Right ventricle myocardium superior (tissue), 1 donor: ENCODE data around the gene FUT6. TPM values are rescaled to one million over a fixed set of nuclear protein-coding genes. Genes with fewer than 3 reads are reported as not detected.
"Not testable (repeated sequence)": the region's sequence is repeated elsewhere in the genome, so short reads cannot be mapped to it uniquely, and the experiment has no call there.

Source experiments
- ATAC-seq: fragments of 200-7000 bp; cut with Tn5 transposase; one replicate; pipeline ENCODE4 v1.9.1; 2020; ENCODE audit warnings: mild to moderate bottlenecking; ENCODE audit not compliant: poor library complexity
- DNase-seq: peaks from one replicate; pipeline ENCODE4 v3.0.0-alpha.2; 2020
- intact Hi-C: fragments of 100-400 bp; cut with DNase I; formaldehyde crosslinking; loops from one replicate; pipeline ENCODE4 v1.11.2; 2022
- total RNA-seq: library from RNA; stranded (reverse); fragmentation: NEBNext Ultra II Directional; extraction: Animal tissue kit (Norgen Biotek cat#: 25700); gene quantifications from one replicate; pipeline ENCODE4 v1.2.1, GENCODE V29; 2021
- donor health status: DM: no; HTN: yes; CAD: no; lungs with severe emphysema.

Gene FUT6
- total RNA-seq, 1 donor from 2014 or later = not detected

DNA sequence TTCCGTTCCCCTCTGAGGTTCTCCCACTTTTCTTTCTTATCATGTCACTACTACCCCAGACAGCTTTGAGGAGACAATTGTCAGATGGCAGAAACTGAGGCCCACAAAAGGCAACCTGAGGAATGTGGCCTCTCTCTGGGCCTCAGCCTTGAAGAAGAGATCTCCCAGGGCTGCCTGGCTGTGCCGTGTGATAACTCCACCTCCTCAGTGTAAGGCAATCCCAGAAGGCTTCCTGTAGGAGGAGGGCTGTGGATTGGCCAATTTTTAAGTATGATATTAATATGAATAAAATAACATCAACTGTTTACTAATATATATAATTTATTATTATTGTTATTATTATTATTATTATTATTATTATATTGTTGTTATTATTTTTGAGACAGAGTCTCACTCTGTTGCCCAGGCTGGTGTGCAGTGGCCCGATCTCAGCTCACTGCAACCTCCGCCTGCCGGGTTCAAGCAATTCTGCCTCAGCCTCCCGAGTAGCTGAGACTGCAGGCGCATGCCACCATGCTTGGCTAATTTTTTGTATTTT, 44.1 kb downstream of the FUT6 start:
- intact Hi-C loops = no loop called here
- no peak for ATAC-seq
- no peak for DNase-seq

DNA sequence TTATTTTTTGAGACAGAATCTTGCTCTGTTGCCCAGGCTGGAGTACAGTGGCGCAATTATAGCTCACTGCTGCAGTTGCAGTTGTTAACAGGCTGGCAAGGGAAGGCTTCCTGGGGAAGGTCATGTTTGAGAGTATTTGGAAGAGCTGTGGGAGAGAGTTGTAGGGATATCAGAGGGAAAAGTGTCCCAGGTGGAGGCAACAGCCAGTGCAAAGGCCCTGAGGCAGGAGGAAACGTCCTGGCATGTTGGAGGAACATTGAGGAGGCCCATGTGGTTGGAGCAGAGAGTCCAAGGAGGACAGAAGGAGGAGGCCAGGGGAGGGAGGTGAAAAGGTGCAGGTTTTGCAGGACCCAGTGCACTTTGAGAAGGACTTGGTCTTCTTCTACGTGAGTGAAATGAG, 46.3 kb downstream of the FUT6 start:
- ATAC-seq = no peak
- intact Hi-C loops = no loop called here
- DNase-seq = no peak

DNA sequence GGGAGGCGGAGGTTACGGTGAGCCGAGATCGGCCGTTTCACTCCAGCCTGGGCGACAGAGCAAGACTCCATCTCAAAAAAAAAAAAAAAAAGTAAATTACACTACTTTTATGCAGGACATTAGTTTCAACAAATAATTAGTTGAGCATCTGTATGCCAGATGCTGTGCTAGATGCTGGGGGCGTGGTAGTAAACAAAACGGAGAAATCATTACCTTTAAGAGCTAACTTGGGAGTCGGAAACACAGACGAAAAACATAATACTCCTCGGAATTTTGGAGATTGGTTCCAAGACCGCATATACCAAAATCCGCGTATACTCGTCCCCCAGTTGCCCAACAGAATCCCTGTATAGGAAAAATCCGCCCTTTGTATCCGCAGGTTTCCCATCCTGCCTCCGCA, 47.3 kb downstream of the FUT6 start:
- DNase-seq = no peak
- ATAC-seq = no peak
- intact Hi-C loops = no loop called here

DNA sequence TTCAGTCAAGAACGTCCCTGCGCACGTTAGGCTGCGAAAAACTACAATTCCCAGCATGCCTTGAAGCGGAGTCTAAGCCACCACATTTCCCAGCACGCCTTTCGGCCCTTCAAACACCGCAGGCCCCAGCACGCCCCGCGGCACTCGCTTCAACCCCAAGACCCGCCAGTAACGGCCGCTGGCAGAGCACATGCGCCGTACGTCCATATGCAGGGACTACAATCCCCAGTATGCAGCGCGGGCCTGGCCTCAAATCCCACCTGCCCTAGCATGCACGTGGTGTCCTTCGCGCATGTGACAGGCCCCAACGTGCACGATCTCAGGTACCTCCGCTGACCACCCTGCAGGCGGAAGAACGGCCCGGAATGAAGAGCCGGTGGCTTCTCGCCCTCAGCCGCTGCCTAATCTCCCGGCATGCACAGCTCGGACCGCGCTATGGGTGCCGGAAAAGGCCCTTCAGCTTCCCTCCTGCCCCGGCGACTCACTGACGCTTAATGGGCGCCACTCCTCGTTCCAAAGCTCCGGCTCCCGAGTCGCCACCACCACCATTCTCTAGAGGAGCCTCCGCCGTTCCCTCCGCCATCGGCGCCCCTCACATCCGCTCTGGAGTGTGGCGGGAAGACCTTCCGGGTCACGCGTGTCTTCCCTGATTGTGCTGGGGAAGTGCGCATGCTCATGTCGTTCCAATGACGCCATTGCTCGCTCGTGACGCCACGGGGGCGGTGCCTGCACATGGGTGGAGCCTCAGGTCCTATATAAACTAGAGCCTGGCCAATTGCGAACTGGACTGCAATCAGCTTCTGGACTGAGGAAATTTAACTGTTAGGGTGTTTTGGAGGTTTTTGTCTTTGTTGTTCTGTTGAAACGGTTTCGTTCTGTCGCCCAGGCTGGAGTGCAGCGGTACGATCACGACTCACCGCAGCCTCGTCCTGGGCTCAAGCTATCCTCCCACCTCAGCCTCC, 48.7 kb downstream of the FUT6 start, which contains the start of gene DUS3L:
Gene DUS3L (minus strand): TSS at position 605 of the 962 bp plus-strand sequence. CDS start 22 bp downstream, at position 583.
- ATAC-seq (peak; percentile 97), DNase-seq (peak; percentile 98)
- intact Hi-C loops = no loop called here

DNA sequence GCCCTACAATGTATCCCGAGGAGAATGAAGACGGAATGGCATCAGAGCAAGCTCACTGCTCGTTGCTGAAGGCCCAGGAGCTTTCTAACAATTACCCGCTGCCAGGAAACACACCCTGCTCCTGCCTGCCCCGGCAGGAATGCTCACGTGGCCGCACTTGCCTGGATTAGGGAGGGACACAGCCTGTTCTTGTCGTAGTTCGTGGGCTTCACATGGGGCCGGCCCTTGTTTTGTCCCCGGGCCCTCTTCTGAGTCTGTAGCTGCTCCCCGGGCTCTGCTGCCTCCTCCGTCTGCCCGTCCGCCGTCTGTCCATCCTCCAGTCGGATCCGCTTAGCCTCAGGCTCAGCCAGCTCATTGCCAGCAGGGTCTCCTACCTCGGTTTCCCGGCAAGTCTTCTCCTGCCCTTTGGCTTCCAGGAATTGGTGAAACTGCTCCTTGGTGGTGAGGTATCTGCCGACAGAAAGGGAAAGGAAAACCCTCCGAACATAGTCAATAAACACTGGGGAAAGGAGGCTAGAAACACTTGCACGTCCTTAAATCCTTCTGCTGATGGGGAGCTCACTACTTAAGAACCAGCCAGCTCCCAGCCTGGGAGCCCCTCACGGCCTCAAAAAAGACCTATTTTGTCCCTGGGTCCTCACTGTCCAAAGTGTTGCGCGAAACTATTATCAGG, 49.5 kb downstream of the FUT6 start:
- intact Hi-C loops = no loop called here
- ATAC-seq (no peak), DNase-seq (no peak)

DNA sequence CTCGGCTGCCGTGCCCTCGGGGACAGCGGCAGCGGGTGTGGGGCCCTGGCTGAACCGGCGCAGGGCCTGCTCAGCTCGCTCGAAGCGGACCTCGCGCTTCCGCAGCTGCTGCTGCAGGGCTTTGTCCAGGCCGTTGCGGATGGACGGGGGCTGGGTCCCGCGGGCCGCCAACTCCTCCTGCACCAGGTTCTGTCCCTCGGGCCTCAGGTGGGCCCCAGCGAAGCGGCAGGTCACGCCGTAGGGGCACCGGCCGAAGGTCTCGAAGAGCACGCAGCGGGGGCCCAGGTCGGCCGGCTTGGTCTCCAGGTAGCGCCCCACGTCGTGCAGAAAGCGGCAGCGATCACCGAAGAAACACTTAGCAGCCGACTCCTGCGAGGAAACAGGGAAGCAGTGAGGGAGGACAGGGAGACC, 50.1 kb downstream of the FUT6 start:
- intact Hi-C loops = no loop called here

DNA sequence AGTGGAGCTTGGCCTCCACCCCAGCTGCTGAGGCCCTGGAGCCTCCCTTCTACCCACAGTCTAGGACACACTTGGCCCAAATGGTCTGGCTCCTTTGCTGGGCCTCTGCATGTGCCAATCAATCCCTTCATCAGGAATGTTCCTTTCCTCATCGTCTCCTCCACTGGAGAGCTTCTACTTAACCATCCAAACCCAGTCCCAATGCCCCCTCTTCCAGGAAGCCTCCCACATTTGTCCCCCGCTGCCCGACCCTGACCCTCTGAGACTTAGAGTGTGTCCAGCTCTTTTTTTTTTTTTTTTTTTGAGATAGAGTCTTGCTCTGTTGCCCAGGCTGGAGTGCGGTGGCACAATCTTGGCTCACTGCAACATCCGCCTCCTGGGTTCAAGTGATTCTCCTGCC, 51.1 kb downstream of the FUT6 start:
- DNase-seq = no peak
- intact Hi-C loops = no loop called here

More for the DNA sequence above, 50.1 kb downstream of the FUT6 start:
- ATAC-seq = no peak
- no peak for DNase-seq

DNA sequence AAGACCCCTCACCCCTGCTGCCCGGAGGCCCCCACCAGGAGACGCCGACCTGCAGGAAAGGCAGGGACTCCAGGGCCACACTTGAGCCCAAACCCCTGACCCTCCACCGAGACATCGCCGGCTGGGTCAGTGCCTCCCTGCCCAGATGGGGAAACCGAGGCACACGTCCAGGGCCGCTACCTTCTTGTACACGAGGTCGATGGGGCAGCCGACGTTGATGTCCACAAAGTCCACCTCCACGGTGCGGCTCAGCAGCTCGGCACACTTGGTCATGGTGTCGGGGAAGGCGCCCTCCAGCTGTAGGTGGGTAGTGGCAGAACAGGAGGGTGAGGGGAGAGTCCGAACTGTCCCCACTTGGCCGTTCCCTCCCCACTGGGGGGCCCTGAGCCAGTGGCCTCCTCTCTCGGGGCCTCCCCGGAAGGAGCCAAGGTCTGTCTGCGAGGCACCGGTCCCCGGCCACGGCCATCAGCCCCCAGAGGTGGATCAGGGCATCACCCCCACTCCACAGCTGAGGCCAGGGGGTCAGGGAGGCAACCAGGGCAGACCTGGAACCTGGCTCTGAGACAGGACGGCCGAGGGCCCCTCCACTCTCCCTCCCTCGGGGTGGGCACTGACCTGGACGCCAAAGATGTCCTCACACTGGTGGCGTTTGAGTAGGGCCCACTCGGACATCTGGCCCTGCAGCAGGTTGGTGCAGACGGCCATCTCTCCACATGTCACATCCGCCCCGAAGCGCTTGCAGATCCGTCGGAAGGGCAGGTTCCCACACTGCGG, 51.9 kb downstream of the FUT6 start:
- intact Hi-C loops = no loop called here
- DNase-seq (no peak), ATAC-seq (no peak)

More for the DNA sequence above, 51.1 kb downstream of the FUT6 start:
- no peak for ATAC-seq

DNA sequence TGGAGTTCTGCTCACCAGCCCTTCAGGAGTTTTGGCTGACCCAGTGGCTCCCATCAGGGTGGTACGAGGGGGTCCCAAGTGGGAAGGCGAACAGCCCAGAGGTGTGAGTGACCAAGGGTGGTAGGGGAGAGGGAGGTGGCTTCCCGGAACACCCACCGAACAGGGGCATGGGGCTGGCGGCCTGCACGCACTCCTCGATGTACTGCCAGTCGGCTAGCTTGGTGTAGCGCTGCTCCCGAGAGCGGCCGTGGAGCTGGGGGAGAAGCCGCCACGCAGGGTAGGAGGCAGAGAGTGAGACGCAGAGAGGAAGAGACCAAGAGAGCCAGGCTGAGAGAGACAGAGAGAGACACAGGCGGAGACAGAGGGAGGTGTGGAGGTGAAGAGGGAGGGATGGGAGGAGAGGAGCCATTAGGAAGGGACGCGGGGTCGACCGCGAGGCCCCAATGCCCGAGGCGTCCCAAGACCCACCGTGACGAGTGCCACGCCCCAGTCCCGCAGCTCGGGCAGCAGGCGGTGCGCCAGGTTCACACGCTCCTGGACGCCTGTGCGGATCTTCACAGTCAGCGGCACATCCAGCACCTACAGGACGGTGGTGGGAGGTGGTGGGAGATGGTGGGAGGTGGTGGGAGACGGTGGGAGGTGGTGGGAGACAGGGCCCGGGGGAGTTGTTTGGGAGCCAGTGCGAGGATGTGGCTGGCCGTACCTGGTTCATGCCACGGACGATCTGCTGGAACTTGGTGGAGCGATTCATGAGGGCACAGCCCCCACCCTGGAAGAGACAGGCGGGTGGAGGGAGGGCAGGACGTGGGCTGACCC, 52.7 kb downstream of the FUT6 start:
- DNase-seq (no peak), ATAC-seq (no peak)
- intact Hi-C loops = no loop called here

DNA sequence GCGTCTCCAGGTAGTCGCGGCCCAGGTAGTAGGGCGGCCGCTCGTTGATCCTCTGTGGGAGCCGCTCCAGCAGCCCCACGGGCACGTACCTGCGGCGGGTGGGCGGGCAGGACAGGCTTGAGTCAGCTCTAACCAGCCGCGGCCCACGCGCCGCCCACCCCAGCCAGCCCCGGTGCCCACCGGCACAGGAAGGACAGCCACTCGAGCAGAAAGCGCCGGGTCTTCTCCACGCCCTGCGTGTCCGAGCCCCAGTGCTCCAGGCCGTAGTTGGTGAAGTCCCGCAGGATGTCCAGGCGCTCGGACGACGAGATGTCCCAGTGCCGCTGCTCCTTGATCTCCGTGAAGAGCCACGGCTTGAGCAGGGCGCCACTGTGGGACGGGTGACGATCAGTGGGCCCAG, 54.1 kb downstream of the FUT6 start:
- intact Hi-C loops = no loop called here
- no peak for DNase-seq
- ATAC-seq = no peak

DNA sequence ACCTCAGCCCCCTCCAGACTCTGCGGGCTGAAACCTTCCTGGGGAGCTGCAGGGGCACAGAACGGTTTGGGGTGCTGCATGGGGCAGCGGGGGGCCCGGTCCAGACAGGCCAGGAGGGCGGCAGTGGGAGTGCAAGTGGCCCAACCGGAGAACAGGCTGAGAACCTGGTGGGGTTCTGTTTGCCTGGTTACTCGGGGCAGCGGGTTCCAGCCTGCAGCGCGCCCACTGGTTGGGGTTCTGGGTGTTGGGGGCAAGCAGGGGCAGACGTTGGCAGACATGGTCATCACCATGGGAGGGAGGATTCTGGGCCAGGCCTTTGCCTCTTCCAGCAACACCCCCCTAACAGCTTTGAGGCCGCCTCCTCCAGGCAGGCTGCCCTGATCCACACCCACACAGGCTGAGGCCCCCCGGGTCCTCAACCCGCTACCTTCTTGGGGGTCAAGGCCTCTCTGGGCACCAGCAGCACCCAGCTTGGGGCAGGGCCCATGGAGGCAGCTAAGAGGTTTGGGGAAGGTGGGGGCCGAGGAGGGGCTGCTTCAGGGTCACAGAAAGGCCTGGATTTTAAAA, 54.8 kb downstream of the FUT6 start, which contains the start of gene PRR22:
Gene PRR22 (minus strand): TSS at position 166 of the 567 bp plus-strand sequence. CDS start 86 bp downstream, at position 80.
- no peak for DNase-seq
- no peak for ATAC-seq
- intact Hi-C loops = no loop called here

DNA sequence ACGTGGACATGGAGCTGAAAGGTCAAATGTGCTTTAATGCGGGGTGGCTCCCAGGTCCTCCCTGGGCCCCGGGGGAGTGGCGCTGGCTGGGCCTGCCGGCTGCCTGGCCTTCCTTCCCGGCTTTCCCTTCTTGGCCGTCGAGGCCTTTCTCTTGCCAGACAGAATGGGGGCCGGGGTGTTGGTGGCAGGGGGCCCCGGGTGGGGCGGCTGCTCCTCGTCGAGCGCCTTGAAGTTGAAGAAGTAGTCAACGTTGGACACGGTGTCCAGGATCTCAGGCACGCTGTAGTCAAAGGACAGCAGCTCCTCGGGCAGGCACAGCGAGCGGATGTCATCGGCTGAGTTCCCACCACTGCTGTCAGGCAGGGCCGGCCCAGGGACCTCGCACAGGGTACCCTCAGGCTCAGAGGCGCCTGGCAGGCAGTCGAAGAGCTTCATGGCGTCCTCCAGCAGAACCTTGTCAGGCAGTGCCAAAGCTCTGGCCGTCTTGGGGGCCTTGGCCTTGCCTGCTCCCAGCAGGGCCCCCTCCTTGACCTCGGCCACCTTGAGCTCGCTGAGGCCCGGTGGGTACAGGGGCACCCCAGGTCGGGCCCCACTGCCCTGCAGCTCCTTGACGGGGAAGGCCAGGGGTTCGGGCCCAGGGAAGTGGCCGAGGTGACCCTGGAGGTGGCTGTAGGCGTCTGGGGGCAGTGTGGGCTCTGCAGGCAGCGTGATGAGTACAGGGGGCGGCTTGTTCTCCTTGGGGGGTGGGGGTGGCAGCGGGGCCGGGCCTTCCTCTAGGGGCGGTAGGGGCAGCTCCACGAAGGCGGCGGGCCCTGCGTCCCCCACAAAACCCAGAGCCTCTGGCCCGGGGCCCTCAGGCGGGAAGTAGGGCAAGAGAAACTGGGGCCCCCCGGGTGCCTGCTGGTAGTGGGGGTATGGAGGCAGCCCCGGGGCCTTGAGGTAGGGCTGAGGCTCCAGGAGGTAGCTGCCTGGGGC, 56.3 kb downstream of the FUT6 start:
- ATAC-seq (peak; percentile 4), DNase-seq (no peak)
- intact Hi-C loops = no loop called here

DNA sequence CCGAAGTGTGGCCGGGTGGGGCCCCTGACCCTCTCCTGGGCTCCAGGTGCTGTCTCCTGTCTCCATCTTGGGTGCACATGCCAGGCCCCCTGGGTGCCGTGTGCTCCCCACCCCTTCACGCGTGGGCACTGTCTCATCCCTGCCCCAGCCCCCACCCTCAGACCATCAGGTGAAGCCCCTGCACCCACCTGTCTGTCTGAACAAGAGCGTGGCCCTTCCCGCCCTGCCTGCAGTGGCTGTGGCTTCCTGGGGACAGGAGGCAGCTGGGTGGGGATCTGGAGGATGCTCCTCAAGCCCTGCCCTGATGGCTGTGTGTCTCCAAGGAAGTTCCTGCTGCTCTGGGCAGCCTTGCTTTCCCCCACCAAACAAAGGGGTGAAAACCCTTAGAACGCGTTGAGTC, 57.2 kb downstream of the FUT6 start:
- DNase-seq (no peak), ATAC-seq (peak; percentile 16)
- intact Hi-C loops = no loop called here

DNA sequence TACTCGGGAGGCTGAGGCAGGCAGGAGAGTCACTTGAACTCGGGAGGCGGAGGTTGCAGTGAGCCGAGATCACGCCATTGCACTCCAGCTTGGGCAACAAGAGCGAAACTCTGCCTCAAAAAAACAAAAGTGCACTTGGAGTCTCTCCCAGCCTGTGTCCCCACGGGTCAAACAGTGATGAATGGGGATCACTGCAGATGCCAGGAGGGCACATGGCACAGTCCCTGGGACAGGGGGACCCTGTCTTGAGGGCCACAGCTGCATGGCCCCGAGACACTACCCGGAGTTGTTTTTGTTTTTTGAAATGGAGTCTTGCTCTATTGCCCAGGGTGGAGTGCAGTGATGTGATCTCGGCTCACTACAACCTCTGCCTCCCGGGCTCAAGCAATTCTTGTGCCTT, 58.6 kb downstream of the FUT6 start:
- intact Hi-C loops, ATAC-seq: not testable (repeated sequence)

More for the DNA sequence above, 58.6 kb downstream of the FUT6 start:
- DNase-seq = not testable (repeated sequence)
